ENCODE results near the gene ALDH16A1. TPM values are rescaled to one million over a fixed set of nuclear protein-coding genes. Genes with fewer than 3 reads are reported as not detected.
A peak's percentile ranks its signal among the peaks of the same experiment; 100 is the strongest.

Gene ALDH16A1
- total RNA-seq, 1 experiment from 2014 or later, result 51.7 TPM

DNA sequence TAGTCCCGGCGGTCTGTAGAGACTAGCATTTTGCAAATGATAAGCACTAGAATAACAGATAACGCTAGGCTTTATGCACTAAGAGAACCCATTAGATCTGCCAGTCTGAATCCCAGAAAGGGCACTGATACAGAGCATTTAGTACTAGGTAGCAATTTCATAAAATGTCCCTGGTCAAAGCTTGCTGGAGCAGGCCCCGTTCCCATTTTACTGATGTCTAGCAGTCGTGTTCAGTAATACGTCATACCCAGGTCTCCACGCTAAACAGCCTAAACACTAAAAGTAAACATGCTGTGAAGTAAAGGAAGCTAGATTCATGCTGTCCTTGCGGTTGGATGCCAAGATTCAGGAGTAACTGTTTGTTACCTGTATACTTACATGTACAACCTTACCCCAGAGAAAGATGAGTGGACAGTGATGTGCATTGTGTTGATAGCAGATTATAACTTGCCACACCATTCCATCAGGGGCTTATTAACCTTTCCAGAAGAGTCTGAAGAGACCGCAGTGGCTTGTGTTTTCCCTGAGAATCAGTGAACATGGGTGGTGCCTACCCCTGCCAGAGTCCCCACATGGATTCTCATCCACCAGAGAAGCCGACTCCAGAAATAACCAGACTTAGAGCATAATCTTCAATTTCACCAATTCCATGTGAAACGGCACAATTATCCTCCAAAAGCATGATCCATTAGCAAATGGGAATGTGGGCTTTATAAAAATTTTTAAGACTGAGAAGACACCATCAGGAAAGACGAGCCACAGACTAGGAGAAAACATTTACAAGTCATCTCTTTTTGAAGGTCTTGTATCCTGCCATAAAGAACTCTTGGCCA is 39.8 kb downstream of the ALDH16A1 start:
- Histone ChIP-seq H3K27ac (ENCODE audit: insufficient read length, low read depth, low read length) (peak overlapping the region; percentile 12), H3K56ac (ENCODE audit: insufficient read length, low read depth, low read length) (no peak overlapping the region), H2BK20ac (ENCODE audit: low read depth, low read length, poor library complexity, severe bottlenecking) (no peak overlapping the region), H3K9ac (ENCODE audit: extremely low read depth, insufficient read length, low read length) (no peak overlapping the region), H3T11ph (ENCODE audit: low read length) (no peak overlapping the region), H4K5ac (ENCODE audit: insufficient read length, low read depth, low read length) (no peak overlapping the region), H4K8ac (replicated peaks; ENCODE audit: insufficient read length, low read depth, low read length) (no peak overlapping the region), H2AFZ (ENCODE audit: low read length) (no peak overlapping the region), H4K20me1 (ENCODE audit: control insufficient read depth, insufficient read depth, insufficient read length) (no peaks in the 10 kb centered on the region), H3K4me2 (ENCODE audit: insufficient read depth, insufficient read length, low read length) (no peak overlapping the region), H3K79me2 (ENCODE audit: insufficient read depth, low read length) (peaks cover 18% of the 10 kb centered on the region), H4K91ac (ENCODE audit: insufficient read length, low read depth, low read length) (no peak overlapping the region), H2BK5ac (ENCODE audit: insufficient read length, low read length) (no peak overlapping the region), H2AK5ac (ENCODE audit: insufficient read length, low read length) (no peak overlapping the region), H3K23ac (ENCODE audit: insufficient read length, low read depth, low read length) (no peak overlapping the region), H2BK120ac (ENCODE audit: low read depth, low read length, poor library complexity, severe bottlenecking) (no peak overlapping the region), H2BK15ac (ENCODE audit: low read depth, low read length) (no peak overlapping the region), H3K27me3 (ENCODE audit: insufficient read depth, low read length) (no peaks in the 10 kb centered on the region), H3K23me2 (ENCODE audit: insufficient read length, low read depth, low read length, poor library complexity, severe bottlenecking) (peaks cover 19% of the 10 kb centered on the region), H3K4ac (ENCODE audit: low read depth, low read length) (no peak overlapping the region), H3K4me1 (ENCODE audit: insufficient read depth, low read length) (no peaks in the 10 kb centered on the region; the same call in 1 of the 2 replicates), H3K14ac (ENCODE audit: insufficient read depth, low read length) (no peak overlapping the region), H3K18ac (ENCODE audit: insufficient read length, low read depth, low read length) (no peak overlapping the region), H3K9me3 (ENCODE audit: control insufficient read depth, low read depth, low read length) (no peaks in the 10 kb centered on the region), H2BK12ac (ENCODE audit: insufficient read length, low read depth, low read length) (no peak overlapping the region), H3K79me1 (ENCODE audit: insufficient read depth, low read depth, low read length, poor library complexity, severe bottlenecking) (peaks cover 9% of the 10 kb centered on the region)
- H3K27ac Mint-ChIP-seq, result peak overlapping the region; percentile 75 to 96 (median 89); a peak in 6 of 7 replicates
- peaks cover 19 to 29% of the 10 kb centered on the region in 2 experiments for H3K4me1 Mint-ChIP-seq
- H3K4me3 Mint-ChIP-seq, result peak overlapping the region in 1 of 2 experiments; percentile 54; a peak in 2 of 5 replicates
- H3K36me3 Mint-ChIP-seq (ENCODE audit: insufficient read depth in 1 of 3, low read depth in 3 of 3), result peaks cover 65 to 70% (median 67%) of the 10 kb centered on the region in 3 experiments
- TF ChIP-seq, protein P1, sequence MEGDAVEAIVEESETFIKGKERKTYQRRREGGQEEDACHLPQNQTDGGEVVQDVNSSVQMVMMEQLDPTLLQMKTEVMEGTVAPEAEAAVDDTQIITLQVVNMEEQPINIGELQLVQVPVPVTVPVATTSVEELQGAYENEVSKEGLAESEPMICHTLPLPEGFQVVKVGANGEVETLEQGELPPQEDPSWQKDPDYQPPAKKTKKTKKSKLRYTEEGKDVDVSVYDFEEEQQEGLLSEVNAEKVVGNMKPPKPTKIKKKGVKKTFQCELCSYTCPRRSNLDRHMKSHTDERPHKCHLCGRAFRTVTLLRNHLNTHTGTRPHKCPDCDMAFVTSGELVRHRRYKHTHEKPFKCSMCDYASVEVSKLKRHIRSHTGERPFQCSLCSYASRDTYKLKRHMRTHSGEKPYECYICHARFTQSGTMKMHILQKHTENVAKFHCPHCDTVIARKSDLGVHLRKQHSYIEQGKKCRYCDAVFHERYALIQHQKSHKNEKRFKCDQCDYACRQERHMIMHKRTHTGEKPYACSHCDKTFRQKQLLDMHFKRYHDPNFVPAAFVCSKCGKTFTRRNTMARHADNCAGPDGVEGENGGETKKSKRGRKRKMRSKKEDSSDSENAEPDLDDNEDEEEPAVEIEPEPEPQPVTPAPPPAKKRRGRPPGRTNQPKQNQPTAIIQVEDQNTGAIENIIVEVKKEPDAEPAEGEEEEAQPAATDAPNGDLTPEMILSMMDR (conservative IDR thresholded peaks at IDR 0.05), result no peak
- no CpG with 5 or more reads among the region's 12 CpGs for WGBS (ENCODE audit: extremely low coverage, insufficient read length, low lambda C conversion rate)
- DNase-seq, result no peak
- H3K27me3 Mint-ChIP-seq (ENCODE audit: low read depth), result peaks cover 8% of the 10 kb centered on the region; the same call in 1 of the 2 replicates
- H3K9me3 Mint-ChIP-seq, result peaks cover 10 to 12% of the 10 kb centered on the region in 2 experiments; a peak in 4 of 5 replicates

Measured in H9 (cell line).